ENCODE results near the gene LRIG1.

DNA sequence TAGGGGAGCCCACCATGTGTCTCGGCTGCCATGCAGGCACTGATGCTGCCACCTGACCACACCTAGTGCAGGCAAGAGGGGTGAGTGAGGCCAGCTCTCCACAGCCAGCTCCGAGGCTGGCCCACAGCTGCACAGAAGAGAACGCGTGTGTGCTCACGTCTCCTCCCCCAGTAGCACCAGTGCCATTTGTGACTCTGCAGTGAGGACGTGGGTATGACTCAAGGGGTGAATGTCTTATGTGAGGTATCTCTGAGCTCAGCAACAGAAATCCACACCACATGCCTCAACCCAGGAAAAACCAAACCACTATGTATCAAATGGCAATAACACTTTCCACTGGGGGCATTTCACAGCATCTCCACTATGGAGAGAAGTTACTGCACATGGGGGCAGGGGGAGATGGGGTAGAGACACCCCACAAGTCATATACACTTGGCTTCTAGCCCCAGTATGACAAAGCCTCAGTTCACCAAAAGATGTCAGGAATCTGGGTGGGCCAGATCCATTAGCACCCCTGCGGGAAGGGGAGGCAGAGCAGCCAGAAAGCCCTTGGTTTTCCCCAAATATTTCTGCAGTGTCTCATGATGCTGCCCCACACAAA is 87.6 kb downstream of the LRIG1 start:
- TF ChIP-seq, protein P1, sequence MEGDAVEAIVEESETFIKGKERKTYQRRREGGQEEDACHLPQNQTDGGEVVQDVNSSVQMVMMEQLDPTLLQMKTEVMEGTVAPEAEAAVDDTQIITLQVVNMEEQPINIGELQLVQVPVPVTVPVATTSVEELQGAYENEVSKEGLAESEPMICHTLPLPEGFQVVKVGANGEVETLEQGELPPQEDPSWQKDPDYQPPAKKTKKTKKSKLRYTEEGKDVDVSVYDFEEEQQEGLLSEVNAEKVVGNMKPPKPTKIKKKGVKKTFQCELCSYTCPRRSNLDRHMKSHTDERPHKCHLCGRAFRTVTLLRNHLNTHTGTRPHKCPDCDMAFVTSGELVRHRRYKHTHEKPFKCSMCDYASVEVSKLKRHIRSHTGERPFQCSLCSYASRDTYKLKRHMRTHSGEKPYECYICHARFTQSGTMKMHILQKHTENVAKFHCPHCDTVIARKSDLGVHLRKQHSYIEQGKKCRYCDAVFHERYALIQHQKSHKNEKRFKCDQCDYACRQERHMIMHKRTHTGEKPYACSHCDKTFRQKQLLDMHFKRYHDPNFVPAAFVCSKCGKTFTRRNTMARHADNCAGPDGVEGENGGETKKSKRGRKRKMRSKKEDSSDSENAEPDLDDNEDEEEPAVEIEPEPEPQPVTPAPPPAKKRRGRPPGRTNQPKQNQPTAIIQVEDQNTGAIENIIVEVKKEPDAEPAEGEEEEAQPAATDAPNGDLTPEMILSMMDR (IDR thresholded peaks at IDR 0.05; ENCODE audit: low read depth, low read length, poor library complexity, severe bottlenecking) = no peak
- no peak for TF ChIP-seq EZH2phosphoT487 (IDR thresholded peaks at IDR 0.05; ENCODE audit: borderline replicate concordance, low read length)
